PC-9 (cell line): ENCODE data around the gene LETM1. TPM values are rescaled to one million over a fixed set of nuclear protein-coding genes. Genes with fewer than 3 reads are reported as not detected.

Source experiments
- BruUV-seq: library from RNA; stranded (reverse); fragments of 400-500 nt; replicated peaks from 2 replicates; lab custom pipeline; 2021; lab: Mats Ljungman, UMichigan
- CTCF ChIA-PET: fragments of 300-600 bp; sonication (Branson Sonifier 250); formaldehyde crosslinking; loops from one replicate; lab custom pipeline; 2022; ENCODE audit warnings: antibody characterized with exemption; lab: Charles Lee
- POLR2A ChIA-PET: fragments of 300-600 bp; sonication (Branson Sonifier 250); formaldehyde crosslinking; loops from one replicate; lab custom pipeline; 2022; ENCODE audit warnings: antibody characterized with exemption; ENCODE audit not compliant: unreplicated experiment; lab: Charles Lee
- DNase-seq, 2 experiments: peaks; one replicate each; pipeline versions ENCODE4 v3.0.0 to v3.0.0-alpha.2; 2015 to 2022; ENCODE audit warnings: mixed read lengths in 1 of 2
- H2AFZ ChIP-seq: fragments of 200-600 bp; sonication (generic); 2 replicates; pipeline ENCODE4 v1.8.1; 2017; ENCODE audit warnings: antibody characterized with exemption
- H3F3A ChIP-seq: fragments of 200-600 bp; sonication (generic); 2 replicates; pipeline ENCODE4 v1.8.1; 2017; ENCODE audit warnings: antibody characterized with exemption, mild to moderate bottlenecking, low read depth; ENCODE audit not compliant: insufficient read depth
- H3K27ac ChIP-seq: fragments of 200-600 bp; sonication (generic); 2 replicates; pipeline ENCODE4 v1.6.1; 2016; ENCODE audit warnings: mixed run types
- H3K27me3 ChIP-seq: fragments of 200-600 bp; sonication (generic); 2 replicates; pipeline ENCODE4 v1.6.1; 2016; ENCODE audit warnings: low read depth, mixed run types; ENCODE audit not compliant: insufficient read depth
- H3K36me3 ChIP-seq: fragments of 200-600 bp; sonication (generic); 2 replicates; pipeline ENCODE4 v1.6.1; 2016; ENCODE audit warnings: low read depth, mixed run types
- H3K4me1 ChIP-seq: fragments of 200-600 bp; sonication (generic); replicated peaks from 2 replicates; pipeline ENCODE4 v1.6.1; 2016; ENCODE audit warnings: mixed run types; ENCODE audit not compliant: insufficient read depth
- H3K4me2 ChIP-seq: fragments of 200-600 bp; sonication (generic); 2 replicates; pipeline ENCODE4 v1.6.1; 2017; ENCODE audit warnings: mixed run types
- H3K4me3 ChIP-seq: fragments of 200-600 bp; sonication (generic); 2 replicates; pipeline ENCODE4 v1.6.1; 2016; ENCODE audit warnings: mixed run types
- H3K79me2 ChIP-seq: fragments of 200-600 bp; sonication (generic); 2 replicates; pipeline ENCODE4 v1.6.1; 2017; ENCODE audit warnings: low read depth, mixed run types
- H3K9me2 ChIP-seq: fragments of 200-600 bp; sonication (generic); 2 replicates; pipeline ENCODE4 v1.8.1; 2017; ENCODE audit warnings: mild to moderate bottlenecking; ENCODE audit not compliant: insufficient read depth
- H3K9me3 ChIP-seq: fragments of 200-600 bp; sonication (generic); 2 replicates; pipeline ENCODE4 v1.8.1; 2016; ENCODE audit warnings: low read depth; ENCODE audit not compliant: insufficient read depth
- H4K20me1 ChIP-seq: fragments of 200-600 bp; sonication (generic); 2 replicates; pipeline ENCODE4 v1.8.1; 2017; ENCODE audit not compliant: insufficient read depth
- EZH2 ChIP-seq: fragments of 200-600 bp; sonication (generic); IDR thresholded peaks from 2 replicates; pipeline ENCODE4 v1.8.0; 2017; ENCODE audit warnings: antibody characterized with exemption, low read depth
- intact Hi-C: fragments of 100-400 bp; cut with micrococcal nuclease; formaldehyde crosslinking; loops from one replicate; pipeline ENCODE4 v1.10.0; 2022; ENCODE audit not compliant: unreplicated experiment
- total RNA-seq: library from RNA; stranded (reverse); gene quantifications from 2 replicates; pipeline ENCODE4 v1.2.3, GENCODE V29; 2021
- TF ChIP-seq, protein P1 (sequence below): fragments of 200-600 bp; sonication (generic); conservative IDR thresholded peaks from 2 replicates; pipeline ENCODE4 v1.6.1; 2017; ENCODE audit warnings: mixed run types, antibody characterized with exemption, mild to moderate bottlenecking, moderate library complexity

LETM1 gene
- total RNA-seq, 1 experiment from 2014 or later = 44.5 TPM

DNA sequence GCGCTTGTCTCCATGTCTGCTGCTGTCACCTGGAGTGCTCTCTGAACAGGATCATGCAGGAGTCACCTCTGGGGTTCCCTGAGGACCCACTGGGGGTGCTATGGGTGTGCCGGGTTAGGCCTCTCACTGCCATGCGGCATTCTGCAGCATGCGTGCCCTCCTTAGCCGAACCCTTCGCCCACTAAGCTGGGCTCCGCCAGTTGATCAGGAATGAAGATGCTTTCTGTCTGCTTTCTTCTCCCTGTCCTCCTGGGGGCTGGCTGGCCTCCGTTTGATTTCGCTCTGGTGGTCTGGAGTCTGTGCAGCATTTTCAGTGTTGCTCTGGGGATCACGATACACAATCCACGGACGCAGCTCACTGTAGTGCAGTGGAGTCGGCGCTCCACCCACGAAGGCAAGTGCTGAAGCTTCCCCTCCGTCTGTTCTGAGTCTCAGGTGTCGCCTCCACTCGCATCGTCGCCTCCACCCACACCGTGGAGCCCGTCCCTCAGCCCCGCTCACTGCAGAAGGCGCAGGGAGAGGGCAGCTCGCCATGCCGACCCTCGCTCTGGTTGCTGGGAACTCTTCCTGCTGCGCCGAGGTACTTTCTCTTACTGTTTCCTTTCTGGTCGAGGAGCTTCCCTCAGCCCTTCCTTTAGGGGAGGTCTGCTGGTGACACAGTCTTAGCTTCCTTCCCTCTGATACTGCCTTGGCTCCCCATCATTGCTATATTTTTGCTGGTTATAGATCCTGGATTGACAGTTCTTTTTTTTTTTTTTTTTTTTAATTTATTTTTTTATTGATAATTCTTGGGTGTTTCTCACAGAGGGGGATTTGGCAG, 29.2 kb downstream of the LETM1 start:
- no peaks in the 10 kb centered on the region for H3K9me2 ChIP-seq
- no peaks in the 10 kb centered on the region for H3K27me3 ChIP-seq
- H3K4me3 ChIP-seq = no peak overlapping the region
- H3K36me3 ChIP-seq = no peaks in the 10 kb centered on the region
- H3K4me2 ChIP-seq = no peak overlapping the region
- no TSS peak for BruUV-seq
- no peak overlapping the region for H3K27ac ChIP-seq
- no peaks in the 10 kb centered on the region for H4K20me1 ChIP-seq
- no peak for DNase-seq
- no peak overlapping the region for H2AFZ ChIP-seq
- no peaks in the 10 kb centered on the region for H3F3A ChIP-seq
- ChIA-PET CTCF (no interaction called here), POLR2A (no interaction called here)
- H3K9me3 ChIP-seq = no peaks in the 10 kb centered on the region
- no peaks in the 10 kb centered on the region for H3K4me1 ChIP-seq
- TF ChIP-seq, protein P1, sequence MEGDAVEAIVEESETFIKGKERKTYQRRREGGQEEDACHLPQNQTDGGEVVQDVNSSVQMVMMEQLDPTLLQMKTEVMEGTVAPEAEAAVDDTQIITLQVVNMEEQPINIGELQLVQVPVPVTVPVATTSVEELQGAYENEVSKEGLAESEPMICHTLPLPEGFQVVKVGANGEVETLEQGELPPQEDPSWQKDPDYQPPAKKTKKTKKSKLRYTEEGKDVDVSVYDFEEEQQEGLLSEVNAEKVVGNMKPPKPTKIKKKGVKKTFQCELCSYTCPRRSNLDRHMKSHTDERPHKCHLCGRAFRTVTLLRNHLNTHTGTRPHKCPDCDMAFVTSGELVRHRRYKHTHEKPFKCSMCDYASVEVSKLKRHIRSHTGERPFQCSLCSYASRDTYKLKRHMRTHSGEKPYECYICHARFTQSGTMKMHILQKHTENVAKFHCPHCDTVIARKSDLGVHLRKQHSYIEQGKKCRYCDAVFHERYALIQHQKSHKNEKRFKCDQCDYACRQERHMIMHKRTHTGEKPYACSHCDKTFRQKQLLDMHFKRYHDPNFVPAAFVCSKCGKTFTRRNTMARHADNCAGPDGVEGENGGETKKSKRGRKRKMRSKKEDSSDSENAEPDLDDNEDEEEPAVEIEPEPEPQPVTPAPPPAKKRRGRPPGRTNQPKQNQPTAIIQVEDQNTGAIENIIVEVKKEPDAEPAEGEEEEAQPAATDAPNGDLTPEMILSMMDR = no peak
- no peak for TF ChIP-seq EZH2
- intact Hi-C loops = no loop called here
- no peaks in the 10 kb centered on the region for H3K79me2 ChIP-seq

DNA sequence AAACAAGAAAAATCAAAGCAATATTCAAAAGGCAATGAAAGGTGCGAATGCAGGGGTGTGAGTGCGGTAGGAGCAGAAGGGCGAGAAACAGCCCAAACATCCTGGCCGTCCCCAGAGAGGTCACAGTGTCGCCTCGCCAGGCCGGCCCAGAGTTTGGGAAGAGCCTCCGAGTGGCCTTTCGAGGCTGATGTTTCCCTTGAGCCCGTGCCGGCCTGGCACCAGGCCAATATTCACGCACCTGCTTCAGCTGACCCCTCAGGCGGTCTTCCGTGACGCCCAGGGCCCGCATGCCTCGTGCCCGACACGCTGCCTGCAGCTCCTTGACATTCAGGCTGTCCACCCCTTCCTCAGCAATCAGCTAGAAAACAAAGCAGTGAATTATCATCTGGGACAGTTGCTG, 30.6 kb downstream of the LETM1 start:
- no peak for TF ChIP-seq EZH2
- TF ChIP-seq, protein P1 = no peak
- no TSS peak for BruUV-seq

DNA sequence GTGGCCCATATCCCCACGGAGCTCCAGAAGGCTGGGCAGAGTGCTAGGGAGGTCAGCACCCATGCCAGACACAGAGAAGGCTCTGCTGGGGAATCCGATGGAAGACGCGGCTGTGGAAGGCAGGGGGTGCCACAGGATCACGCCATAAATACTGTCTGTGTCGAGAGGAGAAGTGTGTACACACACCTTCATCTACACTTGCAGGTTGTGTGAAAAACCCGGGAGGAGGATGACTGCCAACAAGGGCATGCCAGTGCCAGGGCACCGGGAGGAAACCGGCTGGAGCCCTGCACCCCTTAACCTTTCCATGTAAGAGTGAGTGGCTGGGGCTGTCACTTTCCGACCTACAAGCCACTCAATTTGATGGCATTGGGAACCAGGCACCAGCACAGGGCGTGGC, 31.2 kb downstream of the LETM1 start:
- H3K4me1 ChIP-seq = no peaks in the 10 kb centered on the region

More for the DNA sequence above, 30.6 kb downstream of the LETM1 start:
- Histone ChIP-seq H3K9me3 (no peaks in the 10 kb centered on the region), H3K9me2 (no peaks in the 10 kb centered on the region), H4K20me1 (no peaks in the 10 kb centered on the region), H3K4me2 (no peak overlapping the region), H3K4me1 (no peaks in the 10 kb centered on the region), H3K4me3 (no peak overlapping the region), H3K27me3 (no peaks in the 10 kb centered on the region), H3K36me3 (no peaks in the 10 kb centered on the region), H3F3A (no peaks in the 10 kb centered on the region), H3K27ac (no peak overlapping the region), H2AFZ (no peak overlapping the region), H3K79me2 (no peaks in the 10 kb centered on the region)
- DNase-seq = no peak
- CTCF ChIA-PET = no interaction called here
- POLR2A ChIA-PET = no interaction called here
- intact Hi-C loops = no loop called here

More for the DNA sequence above, 31.2 kb downstream of the LETM1 start:
- H3K9me3 ChIP-seq = no peaks in the 10 kb centered on the region
- H2AFZ ChIP-seq = no peak overlapping the region
- no TSS peak for BruUV-seq
- no peaks in the 10 kb centered on the region for H4K20me1 ChIP-seq
- no peaks in the 10 kb centered on the region for H3K9me2 ChIP-seq
- CTCF ChIA-PET = no interaction called here
- no peaks in the 10 kb centered on the region for H3K36me3 ChIP-seq
- no peaks in the 10 kb centered on the region for H3F3A ChIP-seq
- POLR2A ChIA-PET = no interaction called here
- H3K4me3 ChIP-seq = no peak overlapping the region
- no peak overlapping the region for H3K4me2 ChIP-seq
- no peak for DNase-seq
- H3K27me3 ChIP-seq = no peaks in the 10 kb centered on the region
- H3K79me2 ChIP-seq = no peaks in the 10 kb centered on the region
- no peak overlapping the region for H3K27ac ChIP-seq
- no peak for TF ChIP-seq EZH2
- TF ChIP-seq, protein P1 = no peak
- intact Hi-C loops = no loop called here
